Vagina (tissue), 2 donors: ENCODE results near the gene PI4K2B. TPM values are rescaled to one million over a fixed set of nuclear protein-coding genes. Genes with fewer than 3 reads are reported as not detected.
"Not testable (repeated sequence)": the region's sequence is repeated elsewhere in the genome, so short reads cannot be mapped to it uniquely, and the experiment has no call there.

Experiments used
- DNase-seq, 2 donors: peaks; one replicate each; pipeline ENCODE4 v3.0.0-alpha.2; 2017; ENCODE audit errors: extremely low spot score in 2 of 2
- H3K27ac ChIP-seq: fragments of 200-600 bp; sonication (generic); one replicate; pipeline ENCODE4 v1.5.1; 2019
- H3K27me3 ChIP-seq: fragments of 200-600 bp; sonication (generic); one replicate; pipeline ENCODE4 v1.5.1; 2019
- H3K36me3 ChIP-seq, 2 donors: fragments of 200-600 bp; sonication (generic); one replicate each; pipeline ENCODE4 v1.5.1; 2017 to 2019
- H3K4me1 ChIP-seq: fragments of 200-600 bp; sonication (generic); one replicate; pipeline ENCODE4 v1.5.1; 2019
- H3K4me3 ChIP-seq, 2 donors: fragments of 200-600 bp; sonication (generic); 1 replicate in 1 of 2; 2 replicates in 1 of 2; pipeline ENCODE4 v1.5.1; 2016 to 2019
- H3K9me3 ChIP-seq: fragments of 200-600 bp; sonication (generic); one replicate; pipeline ENCODE4 v1.5.1; 2019
- CTCF ChIP-seq, 3 experiments: fragments of 450-650 bp in 2 of 3; fragments of 200-600 bp in 1 of 3; sonication (generic) in 1 of 3; IDR thresholded peaks; one replicate each; pipeline ENCODE4 v1.5.1; 2017 to 2019; ENCODE audit warnings: antibody characterized with exemption in 3 of 3, mild to moderate bottlenecking in 2 of 3, moderate library complexity in 2 of 3
- POLR2A ChIP-seq, 2 donors: fragments of 450-650 bp; IDR thresholded peaks; one replicate each; pipeline ENCODE4 v1.6.1; 2017; ENCODE audit warnings: antibody characterized with exemption in 2 of 2, mild to moderate bottlenecking in 2 of 2, moderate library complexity in 2 of 2
- POLR2AphosphoS5 ChIP-seq, 2 donors: sonication (generic); formaldehyde crosslinking; IDR thresholded peaks; one replicate each; pipeline ENCODE4 v1.9.0; 2017; ENCODE audit warnings: antibody characterized with exemption in 2 of 2, mild to moderate bottlenecking in 2 of 2, low read depth in 1 of 2; ENCODE audit not compliant: insufficient read depth in 1 of 2
- intact Hi-C: fragments of 100-400 bp; cut with DNase I; formaldehyde crosslinking; loops from one replicate; pipeline ENCODE4 v1.15.1; 2023
- total RNA-seq: library from RNA; depleted of rRNA; stranded (reverse); fragments of >200 nt; gene quantifications from one replicate; pipeline ENCODE4 v1.2.3, GENCODE V29; 2016

Gene PI4K2B
- total RNA-seq, 1 donor from 2014 or later = 13.0 TPM

- TF ChIP-seq POLR2A (IDR thresholded peaks at IDR 0.05) = no peak
- TF ChIP-seq POLR2AphosphoS5 (IDR thresholded peaks at IDR 0.05; ENCODE audit: insufficient read depth in 1 of 2, low read depth in 1 of 2) = peak in 1 of 2 donors; percentile 78
- TF ChIP-seq CTCF (IDR thresholded peaks at IDR 0.05) = peak in 2 of 3 experiments; percentile 2 to 47
- H3K9me3 ChIP-seq = no peaks in the 10 kb centered on the region
- intact Hi-C loops = loop anchor here (5.0 kb wide), 1 partner anchor 72 kb away; the partner anchor contains the start of gene SEPSECS
- peak overlapping the region; percentile 73 to 97 for H3K4me3 ChIP-seq
- H3K27me3 ChIP-seq = no peaks in the 10 kb centered on the region
- peak overlapping the region; percentile 99 for H3K27ac ChIP-seq
- H3K36me3 ChIP-seq = no peaks in the 10 kb centered on the region
- H3K4me1 ChIP-seq = peaks cover 14% of the 10 kb centered on the region
- DNase-seq = no peak
Observed at GRCh38 chr4:25234390-25235370, 847 bp downstream of the PI4K2B start.

GRCh38 chr4:25235401-25235800, 1.6 kb downstream of the PI4K2B start:
- no peaks in the 10 kb centered on the region for H3K9me3 ChIP-seq
- peaks cover 18% of the 10 kb centered on the region for H3K4me1 ChIP-seq
- H3K27me3 ChIP-seq = no peaks in the 10 kb centered on the region
- intact Hi-C loops = no loop called here
- H3K36me3 ChIP-seq = no peaks in the 10 kb centered on the region
- peak overlapping the region; percentile 73 to 97 for H3K4me3 ChIP-seq
- peak overlapping the region; percentile 99 for H3K27ac ChIP-seq
- DNase-seq = no peak
- TF ChIP-seq POLR2A (IDR thresholded peaks at IDR 0.05) = no peak
- TF ChIP-seq CTCF (IDR thresholded peaks at IDR 0.05) = no peak
- TF ChIP-seq POLR2AphosphoS5 (IDR thresholded peaks at IDR 0.05; ENCODE audit: insufficient read depth in 1 of 2, low read depth in 1 of 2) = no peak

- H3K27ac ChIP-seq, H3K4me3 ChIP-seq, intact Hi-C loops: not testable (repeated sequence)
Observed at GRCh38 chr4:25236030-25236429, 2.2 kb downstream of the PI4K2B start.

GRCh38 chr4:25236971-25237370, 3.1 kb downstream of the PI4K2B start:
- no peak overlapping the region for H3K4me3 ChIP-seq
- no peaks in the 10 kb centered on the region for H3K9me3 ChIP-seq
- H3K27ac ChIP-seq = no peak overlapping the region
- H3K27me3 ChIP-seq = no peaks in the 10 kb centered on the region
- intact Hi-C loops = no loop called here
- no peaks in the 10 kb centered on the region for H3K36me3 ChIP-seq
- no peak for DNase-seq
- peaks cover 18% of the 10 kb centered on the region for H3K4me1 ChIP-seq
- TF ChIP-seq CTCF (IDR thresholded peaks at IDR 0.05) (no peak), POLR2AphosphoS5 (IDR thresholded peaks at IDR 0.05; ENCODE audit: insufficient read depth in 1 of 2, low read depth in 1 of 2) (no peak), POLR2A (IDR thresholded peaks at IDR 0.05) (no peak)

More at GRCh38 chr4:25236030-25236429, 2.2 kb downstream of the PI4K2B start:
- not testable (repeated sequence) for H3K9me3 ChIP-seq, DNase-seq, H3K36me3 ChIP-seq, H3K27me3 ChIP-seq
- H3K4me1 ChIP-seq = peaks cover 18% of the 10 kb centered on the region

GRCh38 chr4:25238052-25238451, 4.2 kb downstream of the PI4K2B start:
- no peaks in the 10 kb centered on the region for H3K27me3 ChIP-seq
- no peak for TF ChIP-seq POLR2A (IDR thresholded peaks at IDR 0.05)
- no peak for TF ChIP-seq POLR2AphosphoS5 (IDR thresholded peaks at IDR 0.05; ENCODE audit: insufficient read depth in 1 of 2, low read depth in 1 of 2)
- no peak for TF ChIP-seq CTCF (IDR thresholded peaks at IDR 0.05)
- no peak overlapping the region for H3K27ac ChIP-seq
- no peaks in the 10 kb centered on the region for H3K9me3 ChIP-seq
- intact Hi-C loops = no loop called here
- peaks cover 18% of the 10 kb centered on the region for H3K4me1 ChIP-seq
- no peak for DNase-seq
- H3K36me3 ChIP-seq = no peaks in the 10 kb centered on the region
- no peak overlapping the region for H3K4me3 ChIP-seq

- intact Hi-C loops, DNase-seq, H3K36me3 ChIP-seq, H3K4me3 ChIP-seq, H3K27ac ChIP-seq, H3K27me3 ChIP-seq, H3K9me3 ChIP-seq: not testable (repeated sequence)
- peaks cover 18% of the 10 kb centered on the region for H3K4me1 ChIP-seq
Observed at GRCh38 chr4:25239528-25239927, 5.7 kb downstream of the PI4K2B start.

GRCh38 chr4:25240754-25241210, 6.9 kb downstream of the PI4K2B start:
- H3K4me1 ChIP-seq, H3K4me3 ChIP-seq, H3K9me3 ChIP-seq, H3K27ac ChIP-seq, DNase-seq, H3K36me3 ChIP-seq, intact Hi-C loops, H3K27me3 ChIP-seq: not testable (repeated sequence)

- intact Hi-C loops, H3K9me3 ChIP-seq, H3K4me1 ChIP-seq, H3K4me3 ChIP-seq, H3K27me3 ChIP-seq, DNase-seq, H3K36me3 ChIP-seq, H3K27ac ChIP-seq: not testable (repeated sequence)
Observed at GRCh38 chr4:25242195-25242594, 8.4 kb downstream of the PI4K2B start.
